Astrocyte (in vitro differentiated cells and primary cell): ENCODE data around the gene OR1L4.

Source experiments
- EZH2 ChIP-seq: IDR thresholded peaks from 2 replicates; pipeline ENCODE4 v1.6.1; 2012; ENCODE audit warnings: mild to moderate bottlenecking, low read length, inconsistent platforms; ENCODE audit not compliant: insufficient read depth
- TF ChIP-seq, protein P1 (sequence below): IDR thresholded peaks from 2 replicates; pipeline ENCODE4 v1.5.1; 2011; ENCODE audit warnings: low read depth, mild to moderate bottlenecking, inconsistent platforms, low read length, moderate library complexity; ENCODE audit not compliant: insufficient read depth

DNA sequence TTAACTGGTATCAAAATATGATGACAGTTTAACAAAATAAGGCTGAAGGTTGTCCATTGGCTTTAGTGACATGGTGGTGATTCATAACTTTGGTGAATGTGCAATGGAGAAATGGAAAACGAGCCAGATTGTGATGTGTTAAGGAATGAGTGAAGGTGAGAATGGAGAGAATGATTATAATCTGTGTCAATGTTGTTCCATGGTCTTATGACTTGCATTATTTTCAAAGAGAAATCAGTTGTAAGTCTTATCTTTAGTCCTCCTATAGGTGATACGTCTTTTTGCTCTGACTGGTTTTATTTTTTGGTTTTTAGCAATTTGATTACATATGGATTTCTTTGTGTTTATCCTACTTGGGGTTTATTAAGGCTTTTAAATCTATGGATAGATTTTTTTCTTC is 31.0 kb downstream of the OR1L4 start:
- TF ChIP-seq, protein P1, sequence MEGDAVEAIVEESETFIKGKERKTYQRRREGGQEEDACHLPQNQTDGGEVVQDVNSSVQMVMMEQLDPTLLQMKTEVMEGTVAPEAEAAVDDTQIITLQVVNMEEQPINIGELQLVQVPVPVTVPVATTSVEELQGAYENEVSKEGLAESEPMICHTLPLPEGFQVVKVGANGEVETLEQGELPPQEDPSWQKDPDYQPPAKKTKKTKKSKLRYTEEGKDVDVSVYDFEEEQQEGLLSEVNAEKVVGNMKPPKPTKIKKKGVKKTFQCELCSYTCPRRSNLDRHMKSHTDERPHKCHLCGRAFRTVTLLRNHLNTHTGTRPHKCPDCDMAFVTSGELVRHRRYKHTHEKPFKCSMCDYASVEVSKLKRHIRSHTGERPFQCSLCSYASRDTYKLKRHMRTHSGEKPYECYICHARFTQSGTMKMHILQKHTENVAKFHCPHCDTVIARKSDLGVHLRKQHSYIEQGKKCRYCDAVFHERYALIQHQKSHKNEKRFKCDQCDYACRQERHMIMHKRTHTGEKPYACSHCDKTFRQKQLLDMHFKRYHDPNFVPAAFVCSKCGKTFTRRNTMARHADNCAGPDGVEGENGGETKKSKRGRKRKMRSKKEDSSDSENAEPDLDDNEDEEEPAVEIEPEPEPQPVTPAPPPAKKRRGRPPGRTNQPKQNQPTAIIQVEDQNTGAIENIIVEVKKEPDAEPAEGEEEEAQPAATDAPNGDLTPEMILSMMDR, result no peak
- TF ChIP-seq EZH2, result no peak
